Stimulated activated CD8-positive, alpha-beta memory T cell treated with anti-CD3 and anti-CD28 coated beads, Interleukin-15, amount 100 ng/mL, for 1 hour (primary cell): ENCODE measurements around the gene EFNA1.
"Not testable (repeated sequence)": the region's sequence is repeated elsewhere in the genome, so short reads cannot be mapped to it uniquely, and the experiment has no call there.

ENCODE experiments used
- DNase-seq: peaks from one replicate; pipeline ENCODE4 v3.0.0-alpha.2; 2020; ENCODE audit warnings: low read depth

EFNA1 gene

GRCh38 chr1:155092641-155093040 is 35.0 kb upstream of the EFNA1 start:
- DNase-seq, result no peak

GRCh38 chr1:155093911-155094621 is 33.6 kb upstream of the EFNA1 start:
- DNase-seq, result no peak

GRCh38 chr1:155094622-155094948 is 33.1 kb upstream of the EFNA1 start:
- DNase-seq, result no peak

GRCh38 chr1:155099331-155099730 is 28.3 kb upstream of the EFNA1 start:
- DNase-seq, result no peak

GRCh38 chr1:155103325-155103724 is 24.4 kb upstream of the EFNA1 start:
- no peak for DNase-seq

- DNase-seq, result no peak
Observed at GRCh38 chr1:155104605-155105534, 22.8 kb upstream of the EFNA1 start.

GRCh38 chr1:155105604-155106011 is 22.1 kb upstream of the EFNA1 start:
- no peak for DNase-seq

- no peak for DNase-seq
Observed at GRCh38 chr1:155106862-155107261, 20.8 kb upstream of the EFNA1 start.

- DNase-seq, result no peak
Observed at GRCh38 chr1:155107309-155108264, 20.1 kb upstream of the EFNA1 start.

GRCh38 chr1:155108296-155108695 is 19.4 kb upstream of the EFNA1 start:
- DNase-seq, result no peak

GRCh38 chr1:155110381-155110780 is 17.3 kb upstream of the EFNA1 start:
- no peak for DNase-seq

- DNase-seq, result no peak
Observed at GRCh38 chr1:155110826-155111225, 16.9 kb upstream of the EFNA1 start.

GRCh38 chr1:155113450-155113980 is 14.2 kb upstream of the EFNA1 start:
- DNase-seq, result no peak

- no peak for DNase-seq
Observed at GRCh38 chr1:155116113-155116764, 11.4 kb upstream of the EFNA1 start.

- no peak for DNase-seq
Observed at GRCh38 chr1:155117610-155118009, 10.1 kb upstream of the EFNA1 start.

- DNase-seq, result not testable (repeated sequence)
Observed at GRCh38 chr1:155118090-155118489, 9.6 kb upstream of the EFNA1 start.

- DNase-seq, result no peak
Observed at GRCh38 chr1:155120253-155120652, 7.4 kb upstream of the EFNA1 start.

- no peak for DNase-seq
Observed at GRCh38 chr1:155121249-155121648, 6.4 kb upstream of the EFNA1 start.

GRCh38 chr1:155122308-155122707 is 5.4 kb upstream of the EFNA1 start:
- DNase-seq, result no peak

GRCh38 chr1:155123801-155124200 is 3.9 kb upstream of the EFNA1 start:
- no peak for DNase-seq
